RWPE2 (cell line): ENCODE measurements around the gene CDHR2.

Experiments
- ATAC-seq: fragments of 200-7000 bp; cut with Tn5 transposase; 3 replicates; pipeline ENCODE4 v1.9.1; 2021; ENCODE audit warnings: low read depth
- DNase-seq: peaks from one replicate; pipeline ENCODE4 v3.0.0-alpha.2; 2020; ENCODE audit warnings: low spot score
- H3K27ac ChIP-seq: fragments of 450-650 bp; 2 replicates; pipeline ENCODE4 v1.5.1; 2017; ENCODE audit warnings: mild to moderate bottlenecking; ENCODE audit not compliant: poor library complexity, severe bottlenecking
- H3K27me3 ChIP-seq: fragments of 250-450 bp; sonication (Bioruptor Pico); 2 replicates; pipeline ENCODE4 v1.5.1; 2021; ENCODE audit warnings: mild to moderate bottlenecking, moderate library complexity; ENCODE audit not compliant: insufficient read depth, poor library complexity, severe bottlenecking
- H3K36me3 ChIP-seq: fragments of 250-450 bp; sonication (Bioruptor Pico); 2 replicates; pipeline ENCODE4 v1.5.1; 2020; ENCODE audit warnings: low read depth, mild to moderate bottlenecking, moderate library complexity
- H3K4me1 ChIP-seq: fragments of 250-450 bp; sonication (Bioruptor Pico); 2 replicates; pipeline ENCODE4 v1.5.1; 2021; ENCODE audit warnings: mild to moderate bottlenecking, moderate library complexity; ENCODE audit not compliant: insufficient read depth, poor library complexity, severe bottlenecking
- H3K4me3 ChIP-seq: fragments of 250-450 bp; sonication (Bioruptor Pico); 2 replicates; pipeline ENCODE4 v1.5.1; 2021; ENCODE audit warnings: mild to moderate bottlenecking, moderate library complexity; ENCODE audit not compliant: severe bottlenecking
- H3K9me3 ChIP-seq: fragments of 250-450 bp; sonication (Bioruptor Pico); 2 replicates; pipeline ENCODE4 v1.5.1; 2021; ENCODE audit warnings: mild to moderate bottlenecking, moderate library complexity; ENCODE audit not compliant: severe bottlenecking
- TF ChIP-seq, protein P1 (sequence below): fragments of 450-650 bp; IDR thresholded peaks from one replicate; pipeline ENCODE4 v1.5.1; 2017; ENCODE audit warnings: mild to moderate bottlenecking, moderate library complexity; ENCODE audit not compliant: poor library complexity, severe bottlenecking

Gene CDHR2

DNA sequence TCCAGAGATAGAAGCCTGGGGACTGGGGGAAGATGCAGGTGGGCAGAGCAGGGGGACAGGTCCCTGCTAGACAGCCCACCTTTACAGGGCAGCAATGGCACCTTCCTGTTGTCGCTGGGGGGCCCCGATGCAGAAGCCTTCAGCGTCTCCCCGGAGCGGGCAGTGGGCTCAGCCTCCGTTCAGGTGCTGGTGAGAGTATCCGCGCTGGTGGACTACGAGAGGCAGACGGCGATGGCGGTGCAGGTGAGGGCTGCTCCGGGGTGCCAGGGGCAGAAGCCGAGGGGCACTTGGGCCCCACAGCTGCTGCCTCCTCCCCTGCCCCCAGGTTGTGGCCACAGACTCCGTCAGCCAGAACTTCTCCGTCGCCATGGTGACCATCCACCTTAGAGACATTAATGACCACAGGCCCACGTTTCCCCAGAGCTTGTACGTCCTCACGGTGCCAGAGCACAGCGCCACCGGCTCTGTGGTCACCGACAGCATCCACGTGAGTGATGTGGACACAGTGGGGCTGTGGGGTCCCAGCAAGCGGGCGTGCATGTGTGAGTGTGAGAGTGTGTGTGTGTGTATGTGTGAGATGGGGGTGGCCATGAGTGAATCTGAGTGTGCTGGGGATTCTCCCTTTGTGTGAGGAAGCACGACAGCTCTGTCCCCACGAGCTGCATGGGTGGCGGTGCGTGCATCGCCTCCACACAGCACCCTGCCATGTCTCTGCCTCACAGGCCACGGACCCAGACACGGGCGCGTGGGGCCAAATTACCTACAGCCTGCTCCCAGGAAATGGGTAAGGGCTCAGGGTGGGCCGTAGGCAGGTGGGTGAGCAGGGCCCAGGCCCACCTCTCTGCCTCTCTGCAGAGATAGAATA, 28.4 kb downstream of the CDHR2 start:
- DNase-seq = no peak
- Histone ChIP-seq H3K4me1 (no peaks in the 10 kb centered on the region), H3K36me3 (no peaks in the 10 kb centered on the region), H3K4me3 (no peak overlapping the region), H3K27ac (no peak overlapping the region), H3K9me3 (no peaks in the 10 kb centered on the region), H3K27me3 (no peaks in the 10 kb centered on the region)
- TF ChIP-seq, protein P1, sequence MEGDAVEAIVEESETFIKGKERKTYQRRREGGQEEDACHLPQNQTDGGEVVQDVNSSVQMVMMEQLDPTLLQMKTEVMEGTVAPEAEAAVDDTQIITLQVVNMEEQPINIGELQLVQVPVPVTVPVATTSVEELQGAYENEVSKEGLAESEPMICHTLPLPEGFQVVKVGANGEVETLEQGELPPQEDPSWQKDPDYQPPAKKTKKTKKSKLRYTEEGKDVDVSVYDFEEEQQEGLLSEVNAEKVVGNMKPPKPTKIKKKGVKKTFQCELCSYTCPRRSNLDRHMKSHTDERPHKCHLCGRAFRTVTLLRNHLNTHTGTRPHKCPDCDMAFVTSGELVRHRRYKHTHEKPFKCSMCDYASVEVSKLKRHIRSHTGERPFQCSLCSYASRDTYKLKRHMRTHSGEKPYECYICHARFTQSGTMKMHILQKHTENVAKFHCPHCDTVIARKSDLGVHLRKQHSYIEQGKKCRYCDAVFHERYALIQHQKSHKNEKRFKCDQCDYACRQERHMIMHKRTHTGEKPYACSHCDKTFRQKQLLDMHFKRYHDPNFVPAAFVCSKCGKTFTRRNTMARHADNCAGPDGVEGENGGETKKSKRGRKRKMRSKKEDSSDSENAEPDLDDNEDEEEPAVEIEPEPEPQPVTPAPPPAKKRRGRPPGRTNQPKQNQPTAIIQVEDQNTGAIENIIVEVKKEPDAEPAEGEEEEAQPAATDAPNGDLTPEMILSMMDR = no peak
- ATAC-seq = no peak

DNA sequence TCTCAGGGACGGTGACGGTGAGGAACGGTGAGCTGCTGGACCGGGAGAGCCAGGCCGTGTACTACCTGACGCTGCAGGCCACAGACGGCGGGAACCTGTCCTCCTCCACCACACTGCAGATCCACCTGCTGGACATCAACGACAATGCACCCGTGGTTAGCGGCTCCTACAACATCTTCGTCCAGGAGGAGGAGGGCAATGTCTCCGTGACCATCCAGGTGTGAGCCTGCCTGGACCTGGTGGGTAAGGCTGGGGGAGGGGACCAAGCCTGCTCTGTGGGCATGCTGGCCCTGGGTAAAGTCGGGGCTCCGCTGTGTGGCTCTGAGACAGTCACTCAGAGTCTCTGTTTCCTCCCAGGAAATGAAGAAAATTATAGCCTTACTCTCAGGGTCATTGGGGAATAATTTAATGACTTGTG, 29.3 kb downstream of the CDHR2 start:
- H3K36me3 ChIP-seq = no peaks in the 10 kb centered on the region
- no peaks in the 10 kb centered on the region for H3K4me1 ChIP-seq
- peak; percentile 92 for DNase-seq
- peak; percentile 94 for ATAC-seq
- no peaks in the 10 kb centered on the region for H3K9me3 ChIP-seq
- H3K27me3 ChIP-seq = no peaks in the 10 kb centered on the region
- no peak overlapping the region for H3K27ac ChIP-seq
- TF ChIP-seq, protein P1 = peak; percentile 92
- H3K4me3 ChIP-seq = no peak overlapping the region

DNA sequence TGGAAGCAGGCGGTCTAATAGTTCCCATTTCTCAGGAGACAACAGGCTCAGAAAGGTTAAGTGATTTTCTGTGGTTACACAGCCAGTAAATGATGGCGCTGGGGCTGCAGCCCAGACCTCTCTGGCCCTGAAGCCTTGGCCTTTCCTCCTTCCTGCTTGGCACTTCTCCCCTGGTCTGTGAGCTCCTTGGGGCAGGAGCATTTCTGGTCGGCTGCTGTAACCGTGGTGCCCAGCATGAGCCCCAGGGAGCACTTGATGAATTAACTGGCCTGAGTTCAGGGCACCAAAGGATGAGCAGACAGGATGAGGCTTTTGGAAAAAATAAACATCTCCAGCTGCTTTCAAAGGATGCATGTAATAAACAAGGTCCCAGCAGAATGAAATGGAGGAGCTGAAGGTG, 30.2 kb downstream of the CDHR2 start:
- no peaks in the 10 kb centered on the region for H3K4me1 ChIP-seq
- no peaks in the 10 kb centered on the region for H3K27me3 ChIP-seq
- no peak overlapping the region for H3K27ac ChIP-seq
- no peak for DNase-seq
- no peaks in the 10 kb centered on the region for H3K36me3 ChIP-seq
- ATAC-seq = no peak
- TF ChIP-seq, protein P1 = no peak
- H3K4me3 ChIP-seq = no peak overlapping the region
- no peaks in the 10 kb centered on the region for H3K9me3 ChIP-seq

DNA sequence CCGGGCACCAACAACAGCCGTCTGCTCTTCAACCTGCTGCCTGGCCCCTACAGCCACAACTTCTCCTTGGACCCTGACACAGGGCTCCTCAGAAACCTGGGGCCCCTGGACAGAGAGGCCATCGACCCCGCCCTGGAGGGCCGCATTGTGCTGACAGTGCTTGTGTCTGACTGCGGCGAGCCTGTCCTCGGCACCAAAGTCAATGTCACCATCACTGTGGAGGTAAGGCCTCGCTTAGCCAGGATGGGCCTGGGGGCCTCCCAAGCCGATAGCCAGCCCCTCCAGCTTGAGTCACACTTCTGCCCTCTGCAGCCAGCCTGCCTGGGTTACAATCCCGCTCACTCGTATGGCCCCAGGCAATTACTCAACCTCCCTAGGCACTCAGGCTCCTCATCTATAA, 32.2 kb downstream of the CDHR2 start:
- ATAC-seq (no peak), DNase-seq (no peak)
- TF ChIP-seq, protein P1 = no peak
- Histone ChIP-seq H3K36me3 (no peaks in the 10 kb centered on the region), H3K27me3 (no peaks in the 10 kb centered on the region), H3K4me1 (no peaks in the 10 kb centered on the region), H3K4me3 (no peak overlapping the region), H3K27ac (no peak overlapping the region), H3K9me3 (peaks cover 7% of the 10 kb centered on the region)

DNA sequence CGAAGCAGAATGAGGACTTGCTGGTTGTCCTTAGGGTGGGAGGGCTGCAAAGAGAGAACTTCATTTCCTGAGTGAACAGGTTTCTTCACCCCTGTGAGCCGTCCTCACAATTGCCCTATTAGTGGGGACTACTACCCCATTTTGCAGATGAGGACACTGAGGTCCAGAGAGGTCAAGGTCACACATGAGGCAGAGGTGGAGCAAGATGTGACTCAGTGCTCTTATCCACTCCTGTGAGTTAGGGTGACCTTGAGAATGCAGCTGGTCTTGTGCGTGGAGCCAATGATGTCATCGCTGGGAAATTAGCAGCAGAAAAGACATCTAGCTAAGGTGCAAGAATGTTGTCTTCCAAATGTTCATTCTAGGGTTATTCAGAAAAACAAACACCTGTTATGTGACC, 33.9 kb downstream of the CDHR2 start:
- H3K36me3 ChIP-seq = no peaks in the 10 kb centered on the region
- ATAC-seq (no peak), DNase-seq (no peak)
- TF ChIP-seq, protein P1 = no peak
- no peak overlapping the region for H3K27ac ChIP-seq
- H3K4me3 ChIP-seq = no peak overlapping the region
- no peaks in the 10 kb centered on the region for H3K27me3 ChIP-seq
- H3K4me1 ChIP-seq = no peaks in the 10 kb centered on the region
- H3K9me3 ChIP-seq = peaks cover 7% of the 10 kb centered on the region
